Pancreas (tissue), 10 donors: ENCODE data around the gene LTB4R2. TPM values are rescaled to one million over a fixed set of nuclear protein-coding genes. Genes with fewer than 3 reads are reported as not detected.

Experiments used
- ATAC-seq, 4 donors: fragments of 200-7000 bp; cut with Tn5 transposase; one replicate each; pipeline versions ENCODE4 v1.8.0 to v1.9.1; 2020; ENCODE audit warnings: mild to moderate bottlenecking in 4 of 4, moderate library complexity in 4 of 4
- DNase-seq, 6 donors: peaks; one replicate each; pipeline ENCODE4 v3.0.0-alpha.2; 2020
- FAIRE-seq: peaks from 2 replicates; lab custom pipeline; 2012; peaks lifted over from hg19 to GRCh38; lab: Jason Lieb, UNC
- H3K27ac ChIP-seq, 4 donors: fragments of 200-600 bp; sonication (generic); 1 replicate in 3 of 4; 2 replicates in 1 of 4; pipeline versions ENCODE4 v1.5.0 to v1.8.0; 2020
- H3K27me3 ChIP-seq, 4 donors: fragments of 200-600 bp; one replicate each; pipeline ENCODE4 v1.8.0; 2021
- H3K36me3 ChIP-seq, 3 donors: fragments of 200-600 bp; sonication (generic) in 1 of 3; one replicate each; pipeline versions ENCODE4 v1.5.0 to v1.8.0; 2020 to 2021
- H3K4me1 ChIP-seq, 3 donors: fragments of 200-600 bp; one replicate each; pipeline ENCODE4 v1.8.0; 2021
- H3K4me3 ChIP-seq, 4 donors: fragments of 200-600 bp; sonication (generic) in 2 of 4; one replicate each; pipeline versions ENCODE4 v1.5.0 to v1.8.0; 2020 to 2021
- H3K9me3 ChIP-seq, 4 donors: fragments of 200-600 bp; one replicate each; pipeline ENCODE4 v1.8.0; 2021
- WGBS, 2 donors: extraction: QIAGEN DNeasy Blood & Tissue Kit; methylation state at CpG; one replicate each; pipeline ENCODE4 v1.1.7; 2013; 5-methylcytosine and 5-hydroxymethylcytosine counted together
- intact Hi-C, 3 donors: fragments of 100-400 bp; cut with DNase I; formaldehyde crosslinking; loops; one replicate each; pipeline versions ENCODE4 v1.11.1 to v1.14.2; 2022
- polyA plus RNA-seq, 2 donors: library from polyadenylated mRNA; stranded (reverse); fragments of 200-250 nt; gene quantifications; one replicate each; pipeline ENCODE4 v1.2.3, GENCODE V29; 2013
- total RNA-seq, 6 donors: library from RNA; stranded (reverse); fragmentation: NEBNext Ultra II Directional in 4 of 6; extraction: Animal tissue kit (Norgen Biotek cat#: 25700) in 4 of 6; gene quantifications; one replicate each; pipeline versions ENCODE4 v1.2.1 to v1.2.4, GENCODE V29; 2021 to 2023
- TF ChIP-seq, protein P1 (sequence below), 4 donors: fragments of 200-600 bp; sonication (generic) in 3 of 4; IDR thresholded peaks; one replicate each; pipeline versions ENCODE4 v1.5.0 to v1.8.0; 2021; ENCODE audit warnings: antibody characterized with exemption in 4 of 4
- donor health status: healthy with polysubstance abuse.
- donor health status: DM: no; HTN: no; CAD: no; lungs with moderate emphysema.
- donor health status: DM: no; HTN: no; CAD: no.
- donor health status: control.
- donor health status: control.
- donor health status: Bipolar disorder and iron deficiency.
- donor health status: DM: yes; HTN: yes; CAD: no.
- donor health status: DM: no; HTN: no; CAD: no.
- donor health status: DM: no; HTN: no; CAD: no.
- donor health status: DM: yes; HTN: yes; CAD: no.

Gene LTB4R2
- total and polyA plus RNA-seq, 8 donors = 0.73 to 3.1 (median 2.2) TPM

DNA sequence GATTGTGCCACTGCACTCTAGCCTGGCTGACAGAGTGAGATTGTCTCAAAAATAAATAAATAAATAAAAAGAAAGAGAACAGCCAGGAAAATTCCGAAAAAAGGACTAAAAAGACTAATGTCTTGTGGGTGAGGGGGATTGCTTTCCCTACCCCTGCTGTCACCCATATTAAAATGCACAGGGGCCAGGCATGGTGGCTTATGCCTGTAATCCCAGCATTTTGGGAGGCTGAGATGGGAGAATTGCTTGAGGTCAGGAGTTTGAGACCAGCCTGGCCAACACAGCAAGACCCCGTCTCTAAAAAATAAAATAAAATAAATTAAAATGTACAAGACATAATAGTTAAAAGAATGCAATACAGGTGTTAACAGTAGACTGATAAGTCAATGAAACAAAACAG is 16.4 kb upstream of the LTB4R2 start:
- ATAC-seq (no peak), DNase-seq (no peak), FAIRE-seq (no peak)
- TF ChIP-seq, protein P1, sequence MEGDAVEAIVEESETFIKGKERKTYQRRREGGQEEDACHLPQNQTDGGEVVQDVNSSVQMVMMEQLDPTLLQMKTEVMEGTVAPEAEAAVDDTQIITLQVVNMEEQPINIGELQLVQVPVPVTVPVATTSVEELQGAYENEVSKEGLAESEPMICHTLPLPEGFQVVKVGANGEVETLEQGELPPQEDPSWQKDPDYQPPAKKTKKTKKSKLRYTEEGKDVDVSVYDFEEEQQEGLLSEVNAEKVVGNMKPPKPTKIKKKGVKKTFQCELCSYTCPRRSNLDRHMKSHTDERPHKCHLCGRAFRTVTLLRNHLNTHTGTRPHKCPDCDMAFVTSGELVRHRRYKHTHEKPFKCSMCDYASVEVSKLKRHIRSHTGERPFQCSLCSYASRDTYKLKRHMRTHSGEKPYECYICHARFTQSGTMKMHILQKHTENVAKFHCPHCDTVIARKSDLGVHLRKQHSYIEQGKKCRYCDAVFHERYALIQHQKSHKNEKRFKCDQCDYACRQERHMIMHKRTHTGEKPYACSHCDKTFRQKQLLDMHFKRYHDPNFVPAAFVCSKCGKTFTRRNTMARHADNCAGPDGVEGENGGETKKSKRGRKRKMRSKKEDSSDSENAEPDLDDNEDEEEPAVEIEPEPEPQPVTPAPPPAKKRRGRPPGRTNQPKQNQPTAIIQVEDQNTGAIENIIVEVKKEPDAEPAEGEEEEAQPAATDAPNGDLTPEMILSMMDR (IDR thresholded peaks at IDR 0.05) = no peak
- Histone ChIP-seq H3K9me3 (no peaks in the 10 kb centered on the region), H3K4me1 (peaks cover 0 to 18% (median 11%) of the 10 kb centered on the region in 3 donors), H3K4me3 (no peak overlapping the region), H3K27me3 (no peaks in the 10 kb centered on the region), H3K36me3 (peaks cover 0 to 34% (median 8%) of the 10 kb centered on the region in 3 donors), H3K27ac (no peak overlapping the region)
- WGBS, 2 donors = 92 to 97% methylated on average over 2 of the region's 2 CpGs
- intact Hi-C loops = no loop called here

DNA sequence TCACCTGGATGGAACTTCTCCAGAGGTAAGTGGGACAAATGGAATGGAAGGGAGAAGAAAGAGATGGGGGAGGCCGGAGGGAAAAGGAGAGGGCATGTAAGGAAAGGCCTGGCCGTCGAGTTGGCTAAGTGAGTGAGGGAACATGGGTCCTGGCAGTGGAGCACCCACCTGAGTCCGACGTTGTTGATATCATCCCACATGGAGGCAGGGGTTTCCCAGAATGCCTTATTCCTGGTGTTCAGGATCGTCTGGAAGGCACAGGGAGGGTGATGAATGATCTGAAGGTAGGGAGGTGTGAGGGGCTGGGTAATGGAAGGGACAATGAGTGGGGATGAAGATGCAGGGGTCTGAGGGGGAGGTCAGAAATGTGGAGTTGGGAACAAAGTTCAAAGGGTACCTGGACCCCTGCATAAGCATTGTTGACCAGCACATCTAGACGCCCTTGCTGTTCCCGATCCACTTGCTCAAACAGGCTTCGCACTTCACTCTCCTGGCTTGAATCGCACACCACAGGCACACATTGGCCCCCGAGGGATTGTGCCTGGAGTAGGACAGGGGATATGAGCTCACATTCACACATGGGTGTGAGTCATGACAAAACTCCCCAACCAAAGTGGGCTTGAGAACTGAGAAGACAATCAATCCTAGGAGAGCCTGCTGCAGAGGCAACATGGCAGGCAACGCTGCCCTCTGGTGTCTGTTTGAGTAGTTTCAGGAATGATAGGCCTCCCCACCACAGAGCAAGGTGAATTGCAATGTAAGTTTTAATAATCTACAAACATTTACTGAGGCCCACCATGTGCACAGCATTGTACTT is 13.4 kb upstream of the LTB4R2 start:
- Histone ChIP-seq H3K9me3 (no peaks in the 10 kb centered on the region), H3K27me3 (no peaks in the 10 kb centered on the region), H3K4me3 (no peak overlapping the region), H3K36me3 (peaks cover 0 to 25% (median 8%) of the 10 kb centered on the region in 3 donors), H3K27ac (peak overlapping the region in 1 of 4 donors; percentile 4), H3K4me1 (peaks cover 9 to 29% (median 13%) of the 10 kb centered on the region in 3 donors)
- intact Hi-C loops = loop anchor here in 1 of 3 donors (5.0 kb wide), 1 partner anchor 49 kb away; no protein-coding TSS in a partner anchor
- ATAC-seq (peak; percentile 41 to 68 (median 63)), FAIRE-seq (no peak), DNase-seq (peak in 4 of 6 donors; percentile 14 to 69 (median 53))
- TF ChIP-seq, protein P1 (IDR thresholded peaks at IDR 0.05) = peak; percentile 40 to 64 (median 59)
- 58 to 60% methylated on average over 12 of the region's 12 CpGs for WGBS, 2 donors

DNA sequence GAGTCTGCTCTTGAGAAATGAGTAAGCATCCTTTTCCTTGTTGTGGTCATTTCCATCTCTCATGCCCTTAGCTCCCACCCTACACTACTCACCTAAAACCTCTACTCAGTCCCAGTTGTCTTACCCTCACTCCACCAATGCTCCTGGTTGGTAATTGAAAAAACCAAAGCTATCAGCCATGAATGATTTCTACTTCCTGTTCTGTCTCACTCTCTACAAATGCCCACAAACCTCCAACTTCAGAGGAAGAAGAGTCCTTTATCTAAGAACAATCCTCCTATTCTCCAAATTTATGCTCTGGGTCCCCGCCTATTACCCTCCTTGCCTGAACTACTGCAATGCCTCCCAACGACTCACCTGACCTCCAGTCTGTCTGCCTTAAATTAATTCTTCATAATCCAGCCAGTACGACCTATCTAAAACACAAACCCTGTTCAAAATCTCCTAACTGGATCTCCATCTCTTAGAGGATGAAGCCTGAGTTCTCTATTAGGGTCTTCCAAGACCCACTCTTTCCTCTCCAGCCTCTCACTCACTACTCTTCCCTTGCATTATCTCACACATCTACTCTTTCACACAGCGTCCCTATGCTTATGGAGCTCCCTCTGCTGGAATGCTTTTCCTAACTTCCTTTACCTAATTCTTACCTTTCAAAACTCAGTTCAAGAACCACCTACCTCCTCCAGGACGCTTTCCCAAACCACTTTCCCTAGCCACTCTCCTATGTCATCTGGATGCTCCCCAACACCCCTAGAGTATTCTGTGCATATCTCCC is 12.6 kb upstream of the LTB4R2 start:
- H3K27ac ChIP-seq = peak overlapping the region in 1 of 4 donors; percentile 4
- H3K36me3 ChIP-seq = peaks cover 0 to 24% (median 8%) of the 10 kb centered on the region in 3 donors
- WGBS, 2 donors = 25 to 34% methylated on average over 5 of the region's 5 CpGs
- H3K4me1 ChIP-seq = peaks cover 9 to 29% (median 13%) of the 10 kb centered on the region in 3 donors
- H3K4me3 ChIP-seq = no peak overlapping the region
- no peaks in the 10 kb centered on the region for H3K9me3 ChIP-seq
- FAIRE-seq (no peak), DNase-seq (no peak), ATAC-seq (peak in 3 of 4 donors; percentile 22 to 49 (median 42))
- TF ChIP-seq, protein P1 (IDR thresholded peaks at IDR 0.05) = peak in 2 of 4 donors; percentile 15 to 30
- intact Hi-C loops = loop anchor here in 1 of 3 donors (5.0 kb wide), 1 partner anchor 50 kb away; no protein-coding TSS in a partner anchor
- H3K27me3 ChIP-seq = no peaks in the 10 kb centered on the region

DNA sequence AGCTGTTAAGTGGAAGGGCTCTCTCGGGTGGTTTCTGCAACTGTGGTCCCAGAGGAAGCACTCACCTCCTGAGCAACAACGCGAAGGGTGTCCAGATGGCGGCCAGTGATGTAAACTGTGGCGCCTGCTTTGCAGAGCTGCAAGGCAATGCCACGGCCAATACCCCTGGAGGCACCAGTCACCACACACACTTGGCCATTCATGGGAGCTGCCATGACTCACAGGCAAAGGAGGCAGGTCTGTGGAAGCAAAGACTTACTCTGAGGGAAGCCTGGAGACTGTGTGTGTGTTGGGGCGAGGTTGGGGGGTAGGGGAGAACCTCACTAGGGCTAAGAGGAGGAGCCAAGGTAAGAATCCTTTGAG is 11.1 kb upstream of the LTB4R2 start:
- Histone ChIP-seq H3K4me1 (peaks cover 9 to 29% (median 13%) of the 10 kb centered on the region in 3 donors), H3K27me3 (no peaks in the 10 kb centered on the region), H3K4me3 (peak overlapping the region; percentile 54 to 92 (median 74)), H3K27ac (peak overlapping the region; percentile 68 to 83 (median 78)), H3K36me3 (peaks cover 0 to 29% (median 19%) of the 10 kb centered on the region in 3 donors), H3K9me3 (no peaks in the 10 kb centered on the region)
- intact Hi-C loops = loop anchor here in 1 of 3 donors (5.0 kb wide), 1 partner anchor 52 kb away; no protein-coding TSS in a partner anchor
- DNase-seq = peak in 1 of 6 donors; percentile 41
- TF ChIP-seq, protein P1 (IDR thresholded peaks at IDR 0.05) = no peak
- WGBS, 2 donors = 27% methylated on average over 7 of the region's 7 CpGs
- ATAC-seq = peak; percentile 13 to 42 (median 24)
- no peak for FAIRE-seq
